Thyroid gland (tissue), 4 donors: Measurements from ENCODE around the gene PBX1. TPM values are rescaled to one million over a fixed set of nuclear protein-coding genes. Genes with fewer than 3 reads are reported as not detected.

Experiments used
- DNase-seq, 2 donors: peaks; one replicate each; pipeline ENCODE4 v3.0.0-alpha.2; 2019
- H3K27ac ChIP-seq, 3 donors: fragments of 200-600 bp; sonication (generic); 1 replicate in 2 of 3; 2 replicates in 1 of 3; pipeline ENCODE4 v1.5.1; 2016 to 2019; ENCODE audit warnings: mild to moderate bottlenecking in 1 of 3, moderate library complexity in 1 of 3
- H3K27me3 ChIP-seq: fragments of 200-600 bp; sonication (generic); one replicate; pipeline ENCODE4 v1.5.1; 2019
- H3K36me3 ChIP-seq, 2 donors: fragments of 200-600 bp; sonication (generic); one replicate each; pipeline ENCODE4 v1.5.1; 2016 to 2019
- H3K4me1 ChIP-seq, 2 donors: fragments of 200-600 bp; sonication (generic); one replicate each; pipeline ENCODE4 v1.5.1; 2017 to 2019
- H3K4me3 ChIP-seq, 3 donors: fragments of 200-600 bp; sonication (generic); replicated peaks in 1 of 3; 1 replicate in 2 of 3; 2 replicates in 1 of 3; pipeline ENCODE4 v1.5.1; 2016; ENCODE audit warnings: mild to moderate bottlenecking in 1 of 3
- H3K9me3 ChIP-seq: fragments of 200-600 bp; sonication (generic); one replicate; pipeline ENCODE4 v1.5.1; 2017
- CTCF ChIP-seq, 6 experiments: fragments of 200-600 bp in 3 of 6; fragments of 450-650 bp in 3 of 6; sonication (generic) in 3 of 6; IDR thresholded peaks; one replicate each; pipeline ENCODE4 v1.5.1; 2016 to 2019; ENCODE audit warnings: antibody characterized with exemption in 6 of 6, mild to moderate bottlenecking in 2 of 6, inconsistent platforms in 1 of 6, moderate library complexity in 1 of 6
- POLR2A ChIP-seq, 2 donors: fragments of 450-650 bp; IDR thresholded peaks; one replicate each; pipeline ENCODE4 v1.6.1; 2017; ENCODE audit warnings: antibody characterized with exemption in 2 of 2, mild to moderate bottlenecking in 2 of 2, moderate library complexity in 1 of 2
- WGBS, 2 donors: methylation state at CpG; one replicate each; pipeline ENCODE4 v1.1.5; 2017; 5-methylcytosine and 5-hydroxymethylcytosine counted together
- intact Hi-C: fragments of 100-400 bp; cut with DNase I; formaldehyde crosslinking; loops from one replicate; pipeline ENCODE4 v1.15.1; 2023
- total RNA-seq, 4 donors: library from RNA; depleted of rRNA; stranded (reverse); fragments of >200 nt; gene quantifications; one replicate each; pipeline ENCODE4 v1.2.3, GENCODE V29; 2016

The PBX1 gene
- total RNA-seq, 4 donors from 2014 or later, result 79.0 to 159 (median 102) TPM

DNA sequence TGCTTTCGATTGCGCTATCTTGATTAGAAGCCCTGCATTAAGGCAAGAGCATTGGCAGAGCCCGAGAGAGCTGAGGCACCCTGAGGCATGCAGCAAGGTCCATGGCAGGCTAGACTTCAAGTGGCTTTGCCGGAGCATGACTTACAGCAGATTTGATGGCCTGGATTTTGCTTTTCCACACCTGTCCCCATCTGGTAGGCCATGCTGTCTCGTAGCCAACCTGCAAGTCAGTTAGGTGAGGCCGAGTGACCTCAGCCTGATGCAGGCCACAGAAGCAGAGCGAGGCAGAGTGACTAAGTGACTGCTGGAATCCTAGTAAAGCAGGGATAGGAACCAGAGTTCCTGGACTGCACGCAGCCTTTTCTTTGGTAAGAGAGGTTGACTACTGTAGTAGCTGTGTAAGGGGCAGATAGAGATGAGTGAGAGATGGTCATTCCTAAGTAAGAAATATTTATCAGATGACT is 148.9 kb downstream of the PBX1 start:
- peaks cover 28 to 53% of the 10 kb centered on the region in 2 donors for H3K4me1 ChIP-seq

GRCh38 chr1:164708596-164708995 is 149.6 kb downstream of the PBX1 start:
- Histone ChIP-seq H3K4me1 (peaks cover 28 to 54% of the 10 kb centered on the region in 2 donors), H3K9me3 (no peaks in the 10 kb centered on the region), H3K27ac (no peak overlapping the region), H3K36me3 (no peaks in the 10 kb centered on the region), H3K27me3 (no peaks in the 10 kb centered on the region), H3K4me3 (no peak overlapping the region)
- 95 to 99% methylated on average over 3 of the region's 3 CpGs for whole genome bisulfite sequencing, 2 donors
- no peak for DNase-seq
- intact Hi-C loops, result no loop called here
- TF ChIP-seq CTCF (IDR thresholded peaks at IDR 0.05), result no peak
- no peak for TF ChIP-seq POLR2A (IDR thresholded peaks at IDR 0.05)

More for the DNA sequence above, 148.9 kb downstream of the PBX1 start:
- peak; percentile 32 to 42 for DNase-seq
- Histone ChIP-seq H3K27me3 (no peaks in the 10 kb centered on the region), H3K4me3 (no peak overlapping the region), H3K9me3 (no peaks in the 10 kb centered on the region), H3K36me3 (no peaks in the 10 kb centered on the region), H3K27ac (no peak overlapping the region)
- WGBS, 2 donors, result 74 to 80% methylated on average over 8 of the region's 8 CpGs
- TF ChIP-seq CTCF (IDR thresholded peaks at IDR 0.05), result no peak
- no peak for TF ChIP-seq POLR2A (IDR thresholded peaks at IDR 0.05)
- intact Hi-C loops, result no loop called here

GRCh38 chr1:164709126-164709525 is 150.1 kb downstream of the PBX1 start:
- intact Hi-C loops, result no loop called here
- no peaks in the 10 kb centered on the region for H3K36me3 ChIP-seq
- TF ChIP-seq CTCF (IDR thresholded peaks at IDR 0.05), result no peak
- TF ChIP-seq POLR2A (IDR thresholded peaks at IDR 0.05), result no peak
- H3K9me3 ChIP-seq, result no peaks in the 10 kb centered on the region
- no peak overlapping the region for H3K4me3 ChIP-seq
- no peaks in the 10 kb centered on the region for H3K27me3 ChIP-seq
- no peak for DNase-seq
- no peak overlapping the region for H3K27ac ChIP-seq
- WGBS, 2 donors, result 50 to 54% methylated on average over 4 of the region's 4 CpGs
- peaks cover 28 to 57% of the 10 kb centered on the region in 2 donors for H3K4me1 ChIP-seq

DNA sequence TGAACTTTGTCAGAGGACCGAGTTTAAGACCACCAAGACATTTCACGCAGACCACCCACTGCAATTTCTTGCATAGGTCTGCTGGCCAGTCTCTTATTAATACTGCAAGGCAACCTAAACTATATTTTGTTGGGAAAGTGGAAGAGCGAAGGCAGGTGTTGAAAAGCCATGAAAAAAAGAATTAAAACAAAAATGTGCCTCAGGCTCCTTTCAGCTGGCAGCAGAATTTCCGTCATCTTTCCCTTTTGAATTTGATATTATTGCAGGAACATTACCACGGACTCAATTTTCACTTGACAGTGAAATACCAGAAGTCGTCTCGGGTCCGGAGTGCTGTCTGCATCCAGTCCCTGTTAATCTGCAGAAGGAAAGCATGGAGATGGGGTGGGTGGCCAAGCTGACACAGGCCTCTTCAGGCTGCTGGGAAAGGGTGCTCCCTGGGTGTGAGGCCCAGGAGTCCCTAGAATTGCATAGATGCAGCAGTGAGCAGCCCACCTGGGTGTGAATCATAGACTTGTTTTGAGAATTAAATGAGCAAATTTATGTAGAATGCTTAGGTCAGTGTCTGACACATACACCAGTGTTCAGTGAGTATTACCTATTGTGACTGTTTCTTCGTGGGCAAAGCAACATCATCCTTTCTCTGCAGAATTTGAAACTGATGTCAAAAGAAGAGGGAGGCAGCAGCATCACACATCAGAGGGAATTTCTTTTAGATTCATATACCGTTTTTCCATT is 150.7 kb downstream of the PBX1 start:
- DNase-seq, result no peak
- H3K27me3 ChIP-seq, result no peaks in the 10 kb centered on the region
- no peaks in the 10 kb centered on the region for H3K36me3 ChIP-seq
- H3K9me3 ChIP-seq, result no peaks in the 10 kb centered on the region
- H3K4me3 ChIP-seq, result no peak overlapping the region
- WGBS, 2 donors, result 84 to 87% methylated on average over 10 of the region's 10 CpGs
- peaks cover 28 to 57% of the 10 kb centered on the region in 2 donors for H3K4me1 ChIP-seq
- intact Hi-C loops, result no loop called here
- no peak for TF ChIP-seq CTCF (IDR thresholded peaks at IDR 0.05)
- TF ChIP-seq POLR2A (IDR thresholded peaks at IDR 0.05), result no peak
- no peak overlapping the region for H3K27ac ChIP-seq
